ENCODE results near the gene ANXA11. TPM values are rescaled to one million over a fixed set of nuclear protein-coding genes. Genes with fewer than 3 reads are reported as not detected.

The ANXA11 gene
- total and polyA plus RNA-seq, 2 donors (not counting 1 experiment from before 2014, with no cell fraction given), result 124 to 206 TPM

GRCh38 chr10:80157561-80157960, 47.8 kb downstream of the ANXA11 start:
- H3K4me1 ChIP-seq (ENCODE audit: control insufficient read depth, extremely low read depth, insufficient read depth, low read length), result peaks cover 64% of the 10 kb centered on the region
- TF ChIP-seq EZH2 (IDR thresholded peaks at IDR 0.05; ENCODE audit: low read length, missing control alignments) (no peak), CTCF (conservative IDR thresholded peaks at IDR 0.05 in 1 of 2, IDR thresholded peaks at IDR 0.05 in 1 of 2; ENCODE audit: low read depth in 1 of 2, low read length in 2 of 2) (no peak)

GRCh38 chr10:80156216-80156615, 49.1 kb downstream of the ANXA11 start:
- Histone ChIP-seq H3K9me3 (ENCODE audit: control insufficient read depth, insufficient read depth, low read depth, low read length) (no peaks in the 10 kb centered on the region), H3K4me3 (replicated peaks in 1 of 4; ENCODE audit: control extremely low read depth in 1 of 4, insufficient read depth in 1 of 4, low read depth in 3 of 4, low read length in 4 of 4) (no peak overlapping the region), H3K9ac (ENCODE audit: insufficient read depth, low read length) (no peak overlapping the region), H3K36me3 (ENCODE audit: control insufficient read depth, insufficient read depth, low read length) (peaks cover 49% of the 10 kb centered on the region), H4K20me1 (ENCODE audit: control insufficient read depth, extremely low read depth, insufficient read depth, low read length) (no peaks in the 10 kb centered on the region), H3K4me2 (ENCODE audit: extremely low read depth, insufficient read depth, low read length) (no peak overlapping the region), H3K27ac (ENCODE audit: insufficient read depth, low read length) (peak overlapping the region; percentile 94), H3K27me3 (ENCODE audit: control insufficient read depth, insufficient read depth, low read length) (no peaks in the 10 kb centered on the region), H2AFZ (ENCODE audit: low read length) (no peak overlapping the region), H3K79me2 (ENCODE audit: control insufficient read depth, insufficient read depth, low read length) (peaks cover 17% of the 10 kb centered on the region), H3K4me1 (ENCODE audit: control insufficient read depth, extremely low read depth, insufficient read depth, low read length) (peaks cover 60% of the 10 kb centered on the region)
- TF ChIP-seq EZH2 (IDR thresholded peaks at IDR 0.05; ENCODE audit: low read length, missing control alignments), result no peak
- TF ChIP-seq CTCF (conservative IDR thresholded peaks at IDR 0.05 in 1 of 2, IDR thresholded peaks at IDR 0.05 in 1 of 2; ENCODE audit: low read depth in 1 of 2, low read length in 2 of 2), result no peak
- peak in 1 of 2 donors; percentile 35 for DNase-seq (ENCODE audit: low read depth in 2 of 2)

More at GRCh38 chr10:80157561-80157960, 47.8 kb downstream of the ANXA11 start:
- Histone ChIP-seq H3K27me3 (ENCODE audit: control insufficient read depth, insufficient read depth, low read length) (no peaks in the 10 kb centered on the region), H3K4me2 (ENCODE audit: extremely low read depth, insufficient read depth, low read length) (no peak overlapping the region), H3K27ac (ENCODE audit: insufficient read depth, low read length) (peak overlapping the region; percentile 94), H3K36me3 (ENCODE audit: control insufficient read depth, insufficient read depth, low read length) (peaks cover 54% of the 10 kb centered on the region), H4K20me1 (ENCODE audit: control insufficient read depth, extremely low read depth, insufficient read depth, low read length) (no peaks in the 10 kb centered on the region), H2AFZ (ENCODE audit: low read length) (no peak overlapping the region), H3K9me3 (ENCODE audit: control insufficient read depth, insufficient read depth, low read depth, low read length) (no peaks in the 10 kb centered on the region), H3K4me3 (replicated peaks in 1 of 4; ENCODE audit: control extremely low read depth in 1 of 4, insufficient read depth in 1 of 4, low read depth in 3 of 4, low read length in 4 of 4) (no peak overlapping the region), H3K9ac (ENCODE audit: insufficient read depth, low read length) (no peak overlapping the region), H3K79me2 (ENCODE audit: control insufficient read depth, insufficient read depth, low read length) (peaks cover 24% of the 10 kb centered on the region)
- DNase-seq (ENCODE audit: low read depth in 2 of 2), result no peak

GRCh38 chr10:80155696-80156215, 49.6 kb downstream of the ANXA11 start:
- H3K27me3 ChIP-seq (ENCODE audit: control insufficient read depth, insufficient read depth, low read length), result no peaks in the 10 kb centered on the region
- H3K4me3 ChIP-seq (replicated peaks in 1 of 4; ENCODE audit: control extremely low read depth in 1 of 4, insufficient read depth in 1 of 4, low read depth in 3 of 4, low read length in 4 of 4), result no peak overlapping the region
- H3K9ac ChIP-seq (ENCODE audit: insufficient read depth, low read length), result peak overlapping the region; percentile 9
- H3K9me3 ChIP-seq (ENCODE audit: control insufficient read depth, insufficient read depth, low read depth, low read length), result no peaks in the 10 kb centered on the region
- TF ChIP-seq EZH2 (IDR thresholded peaks at IDR 0.05; ENCODE audit: low read length, missing control alignments) (no peak), CTCF (conservative IDR thresholded peaks at IDR 0.05 in 1 of 2, IDR thresholded peaks at IDR 0.05 in 1 of 2; ENCODE audit: low read depth in 1 of 2, low read length in 2 of 2) (no peak)
- no peaks in the 10 kb centered on the region for H4K20me1 ChIP-seq (ENCODE audit: control insufficient read depth, extremely low read depth, insufficient read depth, low read length)
- peak overlapping the region; percentile 16 for H3K4me2 ChIP-seq (ENCODE audit: extremely low read depth, insufficient read depth, low read length)
- no peak for DNase-seq (ENCODE audit: low read depth in 2 of 2)
- H3K79me2 ChIP-seq (ENCODE audit: control insufficient read depth, insufficient read depth, low read length), result peaks cover 15% of the 10 kb centered on the region
- H3K27ac ChIP-seq (ENCODE audit: insufficient read depth, low read length), result peak overlapping the region; percentile 94
- H3K36me3 ChIP-seq (ENCODE audit: control insufficient read depth, insufficient read depth, low read length), result peaks cover 46% of the 10 kb centered on the region
- peaks cover 60% of the 10 kb centered on the region for H3K4me1 ChIP-seq (ENCODE audit: control insufficient read depth, extremely low read depth, insufficient read depth, low read length)
- no peak overlapping the region for H2AFZ ChIP-seq (ENCODE audit: low read length)
